NOMO-1 treated with DMSO at 0.1 percent for 48 hours (cell line): ENCODE results near the gene MAGEB17.
A peak's percentile ranks its signal among the peaks of the same experiment; 100 is the strongest.
"Not testable (repeated sequence)": the region's sequence is repeated elsewhere in the genome, so short reads cannot be mapped to it uniquely, and the experiment has no call there.

Experiments used
- DNase-seq: peaks from one replicate; lab custom pipeline; 2025; ENCODE audit not compliant: unreplicated experiment; lab: John Stamatoyannopoulos, UW

Gene MAGEB17, protein sequence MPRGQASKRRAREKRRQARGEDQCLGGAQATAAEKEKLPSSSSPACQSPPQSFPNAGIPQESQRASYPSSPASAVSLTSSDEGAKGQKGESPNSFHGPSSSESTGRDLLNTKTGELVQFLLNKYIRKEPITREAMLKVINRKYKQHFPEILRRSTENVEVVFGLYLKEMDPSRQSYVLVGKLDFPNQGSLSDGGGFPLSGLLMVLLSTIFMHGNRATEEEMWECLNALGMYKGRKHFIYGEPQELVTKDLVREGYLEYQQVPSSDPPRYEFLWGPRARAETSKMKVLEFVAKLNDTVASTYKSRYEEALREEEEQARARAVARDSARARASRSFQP

DNA sequence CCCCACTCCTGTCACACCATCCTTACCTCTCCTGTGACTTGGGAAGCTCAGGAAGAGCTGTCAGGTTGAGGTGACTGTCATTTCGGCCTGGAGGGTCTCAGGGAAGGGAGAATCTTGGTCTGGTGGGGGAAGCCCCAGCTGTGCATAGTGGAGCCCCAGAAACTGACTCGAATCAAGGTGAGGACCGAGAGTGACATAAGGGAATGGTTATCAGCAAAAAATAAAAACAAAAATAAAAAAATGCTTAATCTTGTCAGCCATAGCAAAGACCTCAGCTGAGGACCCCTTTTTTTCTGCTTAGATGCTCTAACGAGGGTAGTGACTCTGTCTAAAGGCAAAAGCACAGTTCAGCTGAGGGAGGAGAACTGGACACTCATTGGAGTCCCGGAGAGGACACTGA is at the start of gene MAGEB17:
Gene MAGEB17 (plus strand): TSS at position 301 of the 400 bp plus-strand sequence. CDS start 2,902 bp downstream, outside the sequence.
- DNase-seq: no peak

- peak; percentile 54 for DNase-seq
These were observed 47.7 kb upstream of the MAGEB17 start for GRCh38 chrX:16119353-16120220.

DNA sequence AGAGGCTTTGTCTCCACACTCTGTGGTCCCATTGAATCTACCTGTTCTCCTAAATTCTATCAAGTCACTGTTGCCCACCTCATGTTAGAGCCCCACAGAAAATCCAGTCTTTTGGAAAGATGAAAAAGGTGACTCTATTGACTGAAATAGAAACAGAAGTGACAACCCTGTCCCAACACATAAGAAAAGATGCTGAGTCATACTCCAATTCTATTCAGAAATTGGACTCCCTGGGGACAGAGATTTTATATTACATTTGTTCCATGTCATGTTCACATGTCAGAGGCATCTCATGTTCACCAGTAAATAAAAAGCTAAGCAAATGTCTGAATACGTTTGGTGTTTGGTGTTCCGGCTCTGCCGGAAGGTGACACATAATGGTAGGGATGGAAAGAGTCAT is 46.9 kb upstream of the MAGEB17 start:
- DNase-seq: peak; percentile 17

- peak; percentile 86 for DNase-seq
These were observed 44.0 kb upstream of the MAGEB17 start, which contains the start of gene GRPR for GRCh38 chrX:16123222-16123786. TSS of gene GRPR (plus strand) at chrX:16123565. CDS start at chrX:16123954, 389 bp downstream.

DNA sequence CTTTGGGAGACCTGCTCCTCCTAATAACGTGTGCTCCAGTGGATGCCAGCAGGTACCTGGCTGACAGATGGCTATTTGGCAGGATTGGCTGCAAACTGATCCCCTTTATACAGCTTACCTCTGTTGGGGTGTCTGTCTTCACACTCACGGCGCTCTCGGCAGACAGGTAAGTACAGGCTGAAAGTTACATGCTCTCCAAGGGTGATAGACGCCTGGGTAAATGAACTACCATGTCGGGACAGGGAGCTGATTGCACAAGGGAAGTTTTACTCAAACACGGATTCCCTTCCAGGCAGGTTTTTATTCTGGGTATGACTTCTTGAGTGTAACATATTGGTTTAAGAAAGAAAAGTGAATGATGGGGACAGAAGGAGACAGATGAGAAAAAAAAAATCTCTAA is 43.1 kb upstream of the MAGEB17 start:
- DNase-seq: no peak

GRCh38 chrX:16125520-16126149 is 41.6 kb upstream of the MAGEB17 start:
- DNase-seq: peak; percentile 35

DNA sequence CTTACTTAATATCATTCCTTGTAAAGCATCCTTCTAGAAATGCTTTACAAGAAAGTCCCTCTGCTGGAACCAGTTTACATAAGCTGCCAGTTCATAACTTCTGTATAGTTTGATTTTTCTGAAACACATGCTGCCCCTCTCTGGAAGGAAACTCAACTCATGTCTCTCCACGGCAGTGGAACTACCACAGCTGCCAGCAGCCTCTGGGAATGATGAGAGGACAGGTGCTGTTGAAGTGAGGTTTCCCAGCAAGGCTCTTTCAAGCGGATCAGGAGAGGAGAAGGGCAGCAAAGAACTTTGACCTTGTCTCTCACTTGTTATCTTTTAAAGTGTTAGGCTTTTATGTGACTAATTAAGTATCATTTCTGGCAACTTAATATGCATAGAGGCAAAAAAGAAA is 36.6 kb upstream of the MAGEB17 start:
- DNase-seq: no peak

DNA sequence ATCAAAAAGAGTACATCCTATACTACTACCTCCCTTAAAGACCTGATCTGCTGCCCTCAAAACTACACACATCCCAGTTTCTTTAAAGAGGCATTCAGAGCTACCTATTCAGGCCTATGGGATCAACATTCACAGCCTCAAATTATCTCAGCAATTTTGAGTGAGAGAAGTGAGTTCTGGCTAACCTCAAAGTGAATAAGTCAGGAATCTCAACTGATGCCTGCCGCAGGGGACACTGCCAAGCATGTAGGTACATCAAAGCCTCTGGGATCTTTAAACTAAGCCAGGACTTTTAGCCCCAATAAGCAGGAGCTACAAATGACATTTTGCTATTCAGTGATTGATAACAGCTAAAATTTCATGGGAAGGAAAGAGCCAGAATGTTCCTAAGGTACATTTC is 32.3 kb upstream of the MAGEB17 start:
- DNase-seq: no peak

GRCh38 chrX:16136080-16136479 is 31.2 kb upstream of the MAGEB17 start:
- DNase-seq: no peak

DNA sequence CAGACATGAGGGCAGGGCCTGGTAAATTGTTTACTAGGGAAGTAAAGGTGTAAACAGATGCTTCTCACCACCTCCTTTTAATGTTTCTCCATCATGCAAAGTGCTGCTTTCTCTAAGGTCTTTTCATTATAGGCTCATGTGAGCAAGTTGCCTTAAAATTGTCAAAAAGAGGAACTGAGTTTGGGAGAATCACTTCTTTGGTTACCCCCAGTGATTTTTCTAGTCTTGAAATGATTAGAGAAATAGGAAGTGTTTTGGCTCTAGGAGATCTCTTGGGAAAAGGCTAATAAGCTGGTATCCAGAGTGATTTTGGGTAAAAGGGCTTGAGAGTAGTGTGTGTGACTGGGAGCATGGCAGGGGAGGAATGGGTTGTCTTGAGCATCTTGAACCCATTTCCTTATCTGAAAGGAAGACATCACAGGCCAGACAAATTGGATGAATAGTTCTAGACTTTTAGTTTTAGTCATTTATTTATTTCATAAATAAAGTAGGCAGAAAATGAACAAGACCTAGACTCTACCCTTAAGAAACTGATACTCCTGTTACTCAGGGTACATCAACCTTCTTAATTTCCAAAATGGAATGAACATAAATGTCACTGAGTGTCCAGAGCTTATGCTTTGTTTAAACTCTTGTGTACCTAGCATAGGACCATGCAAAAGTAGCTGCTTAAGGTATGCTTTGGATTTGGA is 29.7 kb upstream of the MAGEB17 start:
- DNase-seq: peak; percentile 83

DNA sequence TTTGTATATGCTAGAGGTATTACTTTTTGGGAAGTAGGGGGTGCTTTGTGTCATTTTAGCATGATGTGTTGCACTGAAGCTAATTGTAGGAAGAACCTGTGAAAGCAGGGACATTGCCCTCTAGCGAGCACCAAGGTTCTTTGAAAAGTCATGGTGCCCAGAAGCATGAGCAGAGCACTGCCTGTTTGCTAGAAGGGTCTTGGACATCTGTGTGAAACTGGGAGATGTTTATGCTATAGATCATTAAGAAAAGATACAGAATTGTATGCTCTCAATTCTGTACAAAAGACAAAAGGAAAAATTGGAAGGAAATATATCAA is 29.2 kb upstream of the MAGEB17 start:
- DNase-seq: peak; percentile 41

- DNase-seq: no peak
These were observed 26.8 kb upstream of the MAGEB17 start for GRCh38 chrX:16140448-16140847.

- no peak for DNase-seq
These were observed 26.3 kb upstream of the MAGEB17 start for GRCh38 chrX:16140983-16141382.

- no peak for DNase-seq
These were observed 25.6 kb upstream of the MAGEB17 start for GRCh38 chrX:16141422-16142245.

DNA sequence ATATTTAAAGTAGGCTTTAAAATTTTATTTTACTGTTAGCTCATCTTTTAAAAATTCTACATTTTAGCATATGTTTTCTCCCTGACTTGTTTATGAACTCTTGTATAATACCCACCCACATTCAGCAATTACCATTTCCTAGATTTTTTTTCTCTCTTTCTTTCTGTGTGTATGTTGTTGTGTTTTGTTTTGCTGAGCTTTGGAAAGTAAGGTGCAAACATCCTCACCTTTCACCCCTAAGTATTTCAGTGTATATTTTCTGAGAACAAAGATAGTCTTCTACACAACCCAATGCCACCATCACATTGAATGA is 25.1 kb upstream of the MAGEB17 start:
- DNase-seq: no peak

- no peak for DNase-seq
These were observed 23.3 kb upstream of the MAGEB17 start for GRCh38 chrX:16143968-16144367.

DNA sequence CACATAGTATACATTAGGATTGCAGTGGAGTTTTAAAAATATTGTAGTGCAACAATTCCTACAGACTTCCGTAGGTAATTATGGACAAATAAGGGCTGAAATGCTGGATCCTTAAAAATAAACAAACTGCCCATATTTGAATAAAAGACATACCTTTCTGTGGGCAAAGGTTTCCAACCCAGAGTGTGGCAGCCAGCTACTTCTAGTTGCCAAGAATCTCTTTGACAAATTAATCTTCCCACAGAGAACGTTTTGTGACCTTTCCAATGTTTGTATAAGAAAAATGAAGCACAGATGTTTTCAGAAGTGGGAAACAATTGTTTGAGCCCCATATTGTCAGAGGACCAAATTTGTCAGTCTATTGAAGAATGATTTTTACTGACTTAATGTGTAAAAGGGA is 22.9 kb upstream of the MAGEB17 start:
- no peak for DNase-seq

- DNase-seq: not testable (repeated sequence)
These were observed 22.2 kb upstream of the MAGEB17 start for GRCh38 chrX:16145093-16145492.

GRCh38 chrX:16145656-16146055 is 21.6 kb upstream of the MAGEB17 start:
- no peak for DNase-seq

DNA sequence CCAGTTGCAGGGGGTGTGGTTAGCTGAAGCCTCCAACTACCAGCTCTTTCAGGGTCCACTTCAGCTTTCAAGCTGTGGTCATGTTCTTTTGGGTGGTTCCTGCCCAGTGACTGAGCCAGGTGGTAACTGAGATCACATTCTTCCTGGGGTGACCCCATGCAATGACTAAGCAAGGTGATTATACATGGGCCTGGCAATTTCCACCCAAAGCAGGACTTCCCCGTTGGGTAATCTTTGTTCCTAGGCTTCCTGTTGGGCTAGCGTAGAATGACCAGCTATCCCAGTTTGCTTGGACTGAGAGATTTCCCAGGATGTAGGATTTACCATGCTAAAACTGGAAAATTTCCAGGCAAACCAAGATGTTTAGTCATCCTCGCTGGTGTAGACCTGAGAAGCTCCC is 18.4 kb upstream of the MAGEB17 start:
- no peak for DNase-seq
